SU-DHL-6 (cell line): ENCODE data around the gene SMYD1.

Experiments used
- CTCF ChIP-seq: fragments of 200-600 bp; sonication (generic); IDR thresholded peaks from one replicate; pipeline ENCODE4 v1.5.1; 2017; ENCODE audit warnings: antibody characterized with exemption, mild to moderate bottlenecking, low read length, moderate library complexity; ENCODE audit not compliant: insufficient read depth, poor library complexity, severe bottlenecking
- EZH2phosphoT487 ChIP-seq: fragments of 200-600 bp; sonication (generic), shearing (Covaris generic); conservative IDR thresholded peaks from 2 replicates; pipeline ENCODE4 v1.6.1; 2018; ENCODE audit warnings: mild to moderate bottlenecking, antibody characterized with exemption, low read length, moderate library complexity, mixed read lengths

- no peak for TF ChIP-seq CTCF
- TF ChIP-seq EZH2phosphoT487 = no peak
Measured at GRCh38 chr2:88159481-88159880, 91.9 kb downstream of the SMYD1 start.
